CD4-positive, alpha-beta T cell treated with Interleukin-4 for 4 hours (primary cell): ENCODE results near the gene RBSN.

Source experiments
- DNase-seq: peaks from one replicate; pipeline ENCODE4 v3.0.0-alpha.2; 2020

RBSN gene

GRCh38 chr3:15097891-15098290 lies 1.1 kb downstream of the RBSN start:
- DNase-seq = peak; percentile 53

- no peak for DNase-seq
Observed at GRCh38 chr3:15096046-15096445, 2.9 kb downstream of the RBSN start.

GRCh38 chr3:15094187-15094875 lies 4.6 kb downstream of the RBSN start:
- DNase-seq = no peak

GRCh38 chr3:15092686-15093085 lies 6.3 kb downstream of the RBSN start:
- no peak for DNase-seq

- DNase-seq = no peak
Observed at GRCh38 chr3:15091575-15091974, 7.4 kb downstream of the RBSN start.

GRCh38 chr3:15089201-15089600 lies 9.7 kb downstream of the RBSN start:
- no peak for DNase-seq

- DNase-seq = no peak
Observed at GRCh38 chr3:15086699-15087098, 12.2 kb downstream of the RBSN start.

- DNase-seq = no peak
Observed at GRCh38 chr3:15086263-15086662, 12.7 kb downstream of the RBSN start.

- no peak for DNase-seq
Observed at GRCh38 chr3:15083252-15083651, 15.7 kb downstream of the RBSN start.

- no peak for DNase-seq
Observed at GRCh38 chr3:15081960-15082664, 16.8 kb downstream of the RBSN start.

GRCh38 chr3:15079091-15079490 lies 19.9 kb downstream of the RBSN start:
- no peak for DNase-seq

- no peak for DNase-seq
Observed at GRCh38 chr3:15074500-15074899, 24.4 kb downstream of the RBSN start.

- no peak for DNase-seq
Observed at GRCh38 chr3:15071699-15072098, 27.2 kb downstream of the RBSN start.

GRCh38 chr3:15069441-15069840 lies 29.5 kb downstream of the RBSN start:
- DNase-seq = no peak

- no peak for DNase-seq
Observed at GRCh38 chr3:15066467-15066866, 32.5 kb downstream of the RBSN start.

GRCh38 chr3:15065550-15066007 lies 33.4 kb downstream of the RBSN start:
- DNase-seq = no peak

GRCh38 chr3:15064835-15065549 lies 34.0 kb downstream of the RBSN start, which contains the start of gene MRPS25:
TSS of gene MRPS25 (minus strand) at chr3:15065315. CDS start at chr3:15065194, 121 bp downstream.
- peak; percentile 85 for DNase-seq

GRCh38 chr3:15064299-15064834 lies 34.6 kb downstream of the RBSN start:
- DNase-seq = no peak

- no peak for DNase-seq
Observed at GRCh38 chr3:15063656-15064286, 35.2 kb downstream of the RBSN start.

GRCh38 chr3:15063238-15063637 lies 35.7 kb downstream of the RBSN start:
- no peak for DNase-seq

- DNase-seq = no peak
Observed at GRCh38 chr3:15060029-15060428, 38.9 kb downstream of the RBSN start.

- no peak for DNase-seq
Observed at GRCh38 chr3:15056676-15057404, 42.1 kb downstream of the RBSN start.
